Vagina (tissue), 2 donors: ENCODE results near the gene BIVM.

Source experiments
- POLR2A ChIP-seq, 2 donors: fragments of 450-650 bp; IDR thresholded peaks; one replicate each; pipeline ENCODE4 v1.6.1; 2017; ENCODE audit warnings: antibody characterized with exemption in 2 of 2, mild to moderate bottlenecking in 2 of 2, moderate library complexity in 2 of 2
- POLR2AphosphoS5 ChIP-seq, 2 donors: sonication (generic); formaldehyde crosslinking; IDR thresholded peaks; one replicate each; pipeline ENCODE4 v1.9.0; 2017; ENCODE audit warnings: antibody characterized with exemption in 2 of 2, mild to moderate bottlenecking in 2 of 2, low read depth in 1 of 2; ENCODE audit not compliant: insufficient read depth in 1 of 2
- TF ChIP-seq, protein P1 (sequence below), 3 experiments: fragments of 450-650 bp in 2 of 3; fragments of 200-600 bp in 1 of 3; sonication (generic) in 1 of 3; IDR thresholded peaks; one replicate each; pipeline ENCODE4 v1.5.1; 2017 to 2019; ENCODE audit warnings: antibody characterized with exemption in 3 of 3, mild to moderate bottlenecking in 2 of 3, moderate library complexity in 2 of 3

DNA sequence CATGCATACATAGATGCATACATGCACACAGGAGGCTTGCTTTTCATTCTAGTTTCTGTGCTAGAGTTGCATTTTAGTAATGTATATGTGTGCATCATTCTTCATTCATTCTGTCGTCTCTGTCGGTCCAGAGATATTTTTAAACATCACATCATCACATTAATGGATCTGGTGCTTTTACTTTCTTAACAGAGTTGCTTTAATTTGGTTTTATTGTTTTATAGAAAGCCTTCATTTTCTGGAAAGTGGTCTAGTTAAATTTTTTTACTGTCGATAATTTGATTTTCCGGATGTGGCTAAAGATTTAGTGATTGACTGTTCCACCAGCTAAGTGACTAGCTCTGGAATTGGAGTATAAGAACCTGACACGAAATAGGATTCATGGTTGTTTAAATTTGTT is 16.9 kb downstream of the BIVM start:
- TF ChIP-seq POLR2AphosphoS5 (IDR thresholded peaks at IDR 0.05; ENCODE audit: insufficient read depth in 1 of 2, low read depth in 1 of 2) = no peak
- TF ChIP-seq, protein P1, sequence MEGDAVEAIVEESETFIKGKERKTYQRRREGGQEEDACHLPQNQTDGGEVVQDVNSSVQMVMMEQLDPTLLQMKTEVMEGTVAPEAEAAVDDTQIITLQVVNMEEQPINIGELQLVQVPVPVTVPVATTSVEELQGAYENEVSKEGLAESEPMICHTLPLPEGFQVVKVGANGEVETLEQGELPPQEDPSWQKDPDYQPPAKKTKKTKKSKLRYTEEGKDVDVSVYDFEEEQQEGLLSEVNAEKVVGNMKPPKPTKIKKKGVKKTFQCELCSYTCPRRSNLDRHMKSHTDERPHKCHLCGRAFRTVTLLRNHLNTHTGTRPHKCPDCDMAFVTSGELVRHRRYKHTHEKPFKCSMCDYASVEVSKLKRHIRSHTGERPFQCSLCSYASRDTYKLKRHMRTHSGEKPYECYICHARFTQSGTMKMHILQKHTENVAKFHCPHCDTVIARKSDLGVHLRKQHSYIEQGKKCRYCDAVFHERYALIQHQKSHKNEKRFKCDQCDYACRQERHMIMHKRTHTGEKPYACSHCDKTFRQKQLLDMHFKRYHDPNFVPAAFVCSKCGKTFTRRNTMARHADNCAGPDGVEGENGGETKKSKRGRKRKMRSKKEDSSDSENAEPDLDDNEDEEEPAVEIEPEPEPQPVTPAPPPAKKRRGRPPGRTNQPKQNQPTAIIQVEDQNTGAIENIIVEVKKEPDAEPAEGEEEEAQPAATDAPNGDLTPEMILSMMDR (IDR thresholded peaks at IDR 0.05) = no peak
- TF ChIP-seq POLR2A (IDR thresholded peaks at IDR 0.05) = no peak
